Smooth muscle cell (in vitro differentiated cells): ENCODE data around the gene PTPA. TPM values are rescaled to one million over a fixed set of nuclear protein-coding genes. Genes with fewer than 3 reads are reported as not detected.

Experiments
- DNase-seq: peaks from one replicate; lab custom pipeline; 2025; ENCODE audit not compliant: unreplicated experiment; lab: John Stamatoyannopoulos, UW
- H2AFZ ChIP-seq: fragments of 200-600 bp; sonication (generic); 2 replicates; pipeline ENCODE4 v1.6.0; 2016; ENCODE audit warnings: antibody characterized with exemption, low read depth, mild to moderate bottlenecking
- H3F3A ChIP-seq: fragments of 200-600 bp; sonication (generic); 2 replicates; pipeline ENCODE4 v1.6.0; 2017; ENCODE audit warnings: antibody characterized with exemption, low read depth
- H3K27ac ChIP-seq: fragments of 200-600 bp; sonication (generic); 2 replicates; pipeline ENCODE4 v1.5.1; 2016; ENCODE audit warnings: low read depth, mild to moderate bottlenecking
- H3K27me3 ChIP-seq: fragments of 200-600 bp; sonication (generic); 2 replicates; pipeline ENCODE4 v1.6.1; 2016; ENCODE audit warnings: low read depth, mild to moderate bottlenecking
- H3K36me3 ChIP-seq: fragments of 200-600 bp; sonication (generic); 2 replicates; pipeline ENCODE4 v1.5.1; 2016; ENCODE audit warnings: low read depth
- H3K4me1 ChIP-seq: fragments of 200-600 bp; sonication (generic); 2 replicates; pipeline ENCODE4 v1.5.1; 2016; ENCODE audit warnings: low read depth
- H3K4me2 ChIP-seq: fragments of 200-600 bp; sonication (generic); 2 replicates; pipeline ENCODE4 v1.6.0; 2016; ENCODE audit warnings: mild to moderate bottlenecking
- H3K4me3 ChIP-seq: fragments of 200-600 bp; sonication (generic); 2 replicates; pipeline ENCODE4 v1.5.1; 2016; ENCODE audit warnings: mild to moderate bottlenecking
- H3K79me2 ChIP-seq: fragments of 200-600 bp; sonication (generic); 2 replicates; pipeline ENCODE4 v1.6.0; 2016; ENCODE audit warnings: low read depth, mild to moderate bottlenecking
- H3K9ac ChIP-seq: fragments of 200-600 bp; sonication (generic); 2 replicates; pipeline ENCODE4 v1.6.0; 2016; ENCODE audit warnings: low read depth
- H3K9me3 ChIP-seq: fragments of 200-600 bp; sonication (generic); replicated peaks from 2 replicates; pipeline ENCODE4 v1.5.1; 2016; ENCODE audit warnings: low read depth
- H4K20me1 ChIP-seq: fragments of 200-600 bp; sonication (generic); 2 replicates; pipeline ENCODE4 v1.6.0; 2016; ENCODE audit warnings: low read depth
- WGBS: methylation state at CpG from one replicate; pipeline ENCODE4 v1.1.7; 2016; ENCODE audit warnings: low lambda C conversion rate; 5-methylcytosine and 5-hydroxymethylcytosine counted together
- polyA plus RNA-seq: library from polyadenylated mRNA; unstranded; fragments of >200 nt; fragmentation: Nextera tagmentation; extraction: Ambion mirVana; gene quantifications from 2 replicates; pipeline ENCODE4 v1.2.1, GENCODE V29; 2016
- total RNA-seq: library from RNA; depleted of rRNA; stranded (reverse); fragments of >200 nt; gene quantifications from 2 replicates; pipeline ENCODE4 v1.2.3, GENCODE V29; 2014
- TF ChIP-seq, protein P1 (sequence below): fragments of 200-600 bp; sonication (generic); IDR thresholded peaks from 2 replicates; pipeline ENCODE4 v1.5.1; 2017; ENCODE audit warnings: borderline replicate concordance, mild to moderate bottlenecking, antibody characterized with exemption; ENCODE audit not compliant: insufficient read depth, poor library complexity, severe bottlenecking

Gene PTPA
- total and polyA plus RNA-seq, 2 experiments from 2014 or later = 88.7 to 119 TPM

DNA sequence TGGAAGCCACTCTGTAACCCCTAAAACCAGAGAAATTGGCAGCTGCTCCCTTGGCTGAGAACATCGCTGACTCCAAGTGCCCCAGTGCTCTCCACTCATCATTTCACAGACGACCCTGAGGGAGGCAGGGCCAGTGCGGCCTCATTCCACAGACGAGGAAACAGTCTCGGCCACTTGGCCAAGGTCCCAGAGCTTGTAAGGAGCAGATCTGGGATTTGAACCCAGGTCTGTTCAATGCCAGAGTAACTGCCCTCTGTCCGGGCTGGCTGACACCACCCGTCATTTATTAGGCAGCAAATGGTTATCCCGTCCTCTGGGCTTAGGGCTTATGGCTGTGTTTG lies 86.7 kb downstream of the PTPA start:
- Histone ChIP-seq H3F3A (peaks cover 8% of the 10 kb centered on the region), H3K4me3 (no peak overlapping the region)

More for the DNA sequence above, 86.7 kb downstream of the PTPA start:
- H3K79me2 ChIP-seq = no peaks in the 10 kb centered on the region
- peaks cover 6% of the 10 kb centered on the region for H3K4me1 ChIP-seq
- peak overlapping the region; percentile 34 for H2AFZ ChIP-seq
- peak overlapping the region; percentile 68 for H3K4me2 ChIP-seq
- TF ChIP-seq, protein P1, sequence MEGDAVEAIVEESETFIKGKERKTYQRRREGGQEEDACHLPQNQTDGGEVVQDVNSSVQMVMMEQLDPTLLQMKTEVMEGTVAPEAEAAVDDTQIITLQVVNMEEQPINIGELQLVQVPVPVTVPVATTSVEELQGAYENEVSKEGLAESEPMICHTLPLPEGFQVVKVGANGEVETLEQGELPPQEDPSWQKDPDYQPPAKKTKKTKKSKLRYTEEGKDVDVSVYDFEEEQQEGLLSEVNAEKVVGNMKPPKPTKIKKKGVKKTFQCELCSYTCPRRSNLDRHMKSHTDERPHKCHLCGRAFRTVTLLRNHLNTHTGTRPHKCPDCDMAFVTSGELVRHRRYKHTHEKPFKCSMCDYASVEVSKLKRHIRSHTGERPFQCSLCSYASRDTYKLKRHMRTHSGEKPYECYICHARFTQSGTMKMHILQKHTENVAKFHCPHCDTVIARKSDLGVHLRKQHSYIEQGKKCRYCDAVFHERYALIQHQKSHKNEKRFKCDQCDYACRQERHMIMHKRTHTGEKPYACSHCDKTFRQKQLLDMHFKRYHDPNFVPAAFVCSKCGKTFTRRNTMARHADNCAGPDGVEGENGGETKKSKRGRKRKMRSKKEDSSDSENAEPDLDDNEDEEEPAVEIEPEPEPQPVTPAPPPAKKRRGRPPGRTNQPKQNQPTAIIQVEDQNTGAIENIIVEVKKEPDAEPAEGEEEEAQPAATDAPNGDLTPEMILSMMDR = no peak
- no peaks in the 10 kb centered on the region for H3K36me3 ChIP-seq
- H3K9ac ChIP-seq = peak overlapping the region; percentile 47
- WGBS = 37% methylated on average over 8 of the region's 8 CpGs
- peak overlapping the region; percentile 76 for H3K27ac ChIP-seq
- DNase-seq = no peak
- no peaks in the 10 kb centered on the region for H3K9me3 ChIP-seq
- H4K20me1 ChIP-seq = no peaks in the 10 kb centered on the region
- H3K27me3 ChIP-seq = no peaks in the 10 kb centered on the region

Other genes with a start within 250 kb of the PTPA start
- 3.1 and 10.2 TPM in 2 replicates for gene KYAT1, start 229.5 kb upstream of the PTPA start, total RNA-seq
- 7.7 and 9.3 TPM in 2 replicates for gene KYAT1, start 229.5 kb upstream of the PTPA start, polyA plus RNA-seq
- gene LRRC8A, start 229.3 kb upstream of the PTPA start, total RNA-seq = 44.9 and 50.1 TPM in 2 replicates
- 48.6 and 58.3 TPM in 2 replicates for gene LRRC8A, start 229.3 kb upstream of the PTPA start, polyA plus RNA-seq
- 7.3 and 17.3 TPM in 2 replicates for gene PHYHD1, start 190.4 kb upstream of the PTPA start, total RNA-seq
- gene PHYHD1, start 190.4 kb upstream of the PTPA start, polyA plus RNA-seq = 30.5 and 37.6 TPM in 2 replicates
- 14.1 and 18.7 TPM in 2 replicates for gene DOLK, start 163.8 kb upstream of the PTPA start, total RNA-seq
- 26.2 and 31.3 TPM in 2 replicates for gene DOLK, start 163.8 kb upstream of the PTPA start, polyA plus RNA-seq
- 40.9 and 45.8 TPM in 2 replicates for gene NUP188, start 163.7 kb upstream of the PTPA start, total RNA-seq
- 27.5 and 31.9 TPM in 2 replicates for gene NUP188, start 163.7 kb upstream of the PTPA start, polyA plus RNA-seq
- gene SH3GLB2, start 83.1 kb upstream of the PTPA start, total RNA-seq = 25.9 and 44.8 TPM in 2 replicates
- 31.9 and 94.9 TPM in 2 replicates for gene SH3GLB2, start 83.1 kb upstream of the PTPA start, polyA plus RNA-seq
- gene MIGA2, start 74.8 kb upstream of the PTPA start, total RNA-seq = 17.8 and 21.6 TPM in 2 replicates
- gene MIGA2, start 74.8 kb upstream of the PTPA start, polyA plus RNA-seq = 18.1 and 21.5 TPM in 2 replicates
- gene DOLPP1, start 30.3 kb upstream of the PTPA start, total RNA-seq = 14.4 and 18.1 TPM in 2 replicates
- 17.8 and 21.5 TPM in 2 replicates for gene DOLPP1, start 30.3 kb upstream of the PTPA start, polyA plus RNA-seq
- gene CRAT, start 622 bp upstream of the PTPA start, total RNA-seq = 20.0 and 24.3 TPM in 2 replicates
- gene CRAT, start 622 bp upstream of the PTPA start, polyA plus RNA-seq = 38.4 and 52.3 TPM in 2 replicates
- gene IER5L, start 66.8 kb downstream of the PTPA start, total RNA-seq = 23.0 and 28.3 TPM in 2 replicates
- 31.7 and 38.6 TPM in 2 replicates for gene IER5L, start 66.8 kb downstream of the PTPA start, polyA plus RNA-seq